ENCODE results near the gene CD151.

Gene CD151

DNA sequence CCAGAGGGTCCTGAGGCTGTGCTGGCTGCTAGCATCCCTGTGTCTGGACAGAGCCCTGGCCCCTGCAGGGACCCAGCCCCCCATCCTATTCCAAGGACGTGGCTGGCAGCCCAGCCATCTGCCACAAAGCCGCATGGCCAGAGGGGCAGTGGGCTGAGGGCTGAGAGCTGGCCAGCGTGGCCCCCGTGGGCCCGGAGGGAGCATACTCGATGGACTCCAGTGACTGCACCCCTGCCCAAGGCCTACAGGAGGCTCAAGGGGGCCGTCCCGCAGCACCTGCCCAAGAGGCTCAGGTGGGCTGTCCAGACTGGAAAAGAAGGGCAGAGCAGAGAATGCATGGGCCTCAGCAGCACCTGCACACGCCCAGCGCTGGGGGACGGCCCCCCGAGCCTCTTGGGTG, 23.0 kb downstream of the CD151 start:
- no peak for DNase-seq (ENCODE audit: low read depth)
- no peak overlapping the region for H3K4me3 ChIP-seq (ENCODE audit: control insufficient read depth, low read depth, low read length)
- TF ChIP-seq, protein P1, sequence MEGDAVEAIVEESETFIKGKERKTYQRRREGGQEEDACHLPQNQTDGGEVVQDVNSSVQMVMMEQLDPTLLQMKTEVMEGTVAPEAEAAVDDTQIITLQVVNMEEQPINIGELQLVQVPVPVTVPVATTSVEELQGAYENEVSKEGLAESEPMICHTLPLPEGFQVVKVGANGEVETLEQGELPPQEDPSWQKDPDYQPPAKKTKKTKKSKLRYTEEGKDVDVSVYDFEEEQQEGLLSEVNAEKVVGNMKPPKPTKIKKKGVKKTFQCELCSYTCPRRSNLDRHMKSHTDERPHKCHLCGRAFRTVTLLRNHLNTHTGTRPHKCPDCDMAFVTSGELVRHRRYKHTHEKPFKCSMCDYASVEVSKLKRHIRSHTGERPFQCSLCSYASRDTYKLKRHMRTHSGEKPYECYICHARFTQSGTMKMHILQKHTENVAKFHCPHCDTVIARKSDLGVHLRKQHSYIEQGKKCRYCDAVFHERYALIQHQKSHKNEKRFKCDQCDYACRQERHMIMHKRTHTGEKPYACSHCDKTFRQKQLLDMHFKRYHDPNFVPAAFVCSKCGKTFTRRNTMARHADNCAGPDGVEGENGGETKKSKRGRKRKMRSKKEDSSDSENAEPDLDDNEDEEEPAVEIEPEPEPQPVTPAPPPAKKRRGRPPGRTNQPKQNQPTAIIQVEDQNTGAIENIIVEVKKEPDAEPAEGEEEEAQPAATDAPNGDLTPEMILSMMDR (conservative IDR thresholded peaks at IDR 0.05; ENCODE audit: control insufficient read depth, insufficient read depth, low read depth, low read length) = no peak

DNA sequence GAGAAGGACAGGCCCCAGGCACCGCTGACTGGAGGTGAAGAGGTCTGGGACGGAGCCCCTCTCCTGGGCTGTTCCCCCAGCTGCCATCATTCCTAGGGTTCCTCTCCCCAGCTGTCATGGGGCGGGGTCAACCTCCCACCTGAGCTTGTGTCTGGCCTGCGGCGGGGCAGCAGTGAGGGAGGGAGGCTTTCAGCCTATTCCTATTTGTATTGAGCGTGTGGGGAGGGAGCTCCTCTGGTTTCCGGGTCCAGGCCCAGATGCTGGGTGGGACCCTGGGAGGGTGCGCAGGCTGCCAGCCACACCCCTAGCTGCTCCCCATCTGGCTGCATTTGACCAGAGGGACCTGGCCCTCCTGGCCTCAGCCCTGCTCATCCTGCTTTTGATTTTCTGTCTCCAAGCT, 23.6 kb downstream of the CD151 start:
- no peak overlapping the region for H3K4me3 ChIP-seq (ENCODE audit: control insufficient read depth, low read depth, low read length)
- TF ChIP-seq, protein P1 (conservative IDR thresholded peaks at IDR 0.05; ENCODE audit: control insufficient read depth, insufficient read depth, low read depth, low read length) = no peak
- no peak for DNase-seq (ENCODE audit: low read depth)

DNA sequence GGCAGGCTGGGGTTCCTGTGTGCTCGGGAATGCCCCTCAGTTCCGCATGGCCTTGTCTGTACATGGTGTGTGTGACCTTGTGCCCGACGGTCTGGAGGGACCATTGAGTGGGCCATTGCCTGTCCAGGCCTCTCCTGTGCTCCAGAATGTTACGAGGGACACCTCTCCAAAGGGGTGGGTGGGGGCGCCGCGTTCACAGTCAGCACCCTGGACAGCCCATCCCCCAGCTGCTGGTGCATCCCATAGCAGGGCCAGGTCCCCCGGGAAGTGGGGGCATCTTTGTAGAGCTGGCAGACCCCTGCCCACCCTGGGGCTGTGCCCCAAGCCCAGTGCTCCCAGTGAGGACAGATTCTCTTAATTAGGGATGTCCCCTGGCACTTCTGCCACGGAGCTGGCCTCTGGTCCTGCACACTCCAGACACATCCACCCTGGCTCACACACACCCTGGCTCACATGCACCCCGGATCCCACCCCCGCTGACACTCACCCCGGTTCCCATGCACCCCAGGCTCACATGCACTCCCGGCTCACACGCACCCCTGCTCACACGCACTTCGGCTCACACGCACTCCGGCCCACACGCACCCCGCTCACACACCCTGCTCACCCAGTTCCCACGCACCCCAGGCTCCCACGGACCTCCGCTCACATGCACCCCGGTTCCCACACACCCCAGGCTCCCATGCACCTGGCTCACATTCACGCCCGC, 25.5 kb downstream of the CD151 start:
- DNase-seq (ENCODE audit: low read depth) = no peak
- TF ChIP-seq, protein P1 (conservative IDR thresholded peaks at IDR 0.05; ENCODE audit: control insufficient read depth, insufficient read depth, low read depth, low read length) = no peak
- no peak overlapping the region for H3K4me3 ChIP-seq (ENCODE audit: control insufficient read depth, low read depth, low read length)

DNA sequence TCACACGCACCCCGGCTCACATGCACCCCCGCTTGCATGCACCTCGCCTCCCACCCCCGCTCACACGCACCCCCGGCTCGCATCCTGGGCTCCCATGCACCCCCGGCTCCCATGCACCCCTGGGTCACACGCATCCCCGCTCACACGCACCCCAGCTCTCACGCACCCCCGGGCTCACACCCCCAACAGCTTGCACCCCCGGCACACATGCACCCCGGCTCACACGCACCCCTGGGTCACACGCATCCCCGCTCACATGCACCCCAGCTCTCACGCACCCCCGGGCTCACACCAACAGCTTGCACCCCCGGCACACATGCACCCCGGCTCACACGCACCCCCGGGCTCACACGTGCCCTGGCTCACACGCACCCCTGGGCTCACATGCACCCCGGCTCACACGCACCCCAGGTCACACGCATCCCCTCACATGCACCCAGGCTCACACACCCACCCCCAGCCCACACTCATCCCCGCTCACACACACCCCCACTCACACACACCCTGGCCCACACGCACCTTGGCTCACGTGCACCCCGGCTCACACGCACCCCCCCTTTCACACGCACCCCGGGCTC, 26.1 kb downstream of the CD151 start:
- no peak for DNase-seq (ENCODE audit: low read depth)
- no peak overlapping the region for H3K4me3 ChIP-seq (ENCODE audit: control insufficient read depth, low read depth, low read length)
- TF ChIP-seq, protein P1 (conservative IDR thresholded peaks at IDR 0.05; ENCODE audit: control insufficient read depth, insufficient read depth, low read depth, low read length) = no peak

DNA sequence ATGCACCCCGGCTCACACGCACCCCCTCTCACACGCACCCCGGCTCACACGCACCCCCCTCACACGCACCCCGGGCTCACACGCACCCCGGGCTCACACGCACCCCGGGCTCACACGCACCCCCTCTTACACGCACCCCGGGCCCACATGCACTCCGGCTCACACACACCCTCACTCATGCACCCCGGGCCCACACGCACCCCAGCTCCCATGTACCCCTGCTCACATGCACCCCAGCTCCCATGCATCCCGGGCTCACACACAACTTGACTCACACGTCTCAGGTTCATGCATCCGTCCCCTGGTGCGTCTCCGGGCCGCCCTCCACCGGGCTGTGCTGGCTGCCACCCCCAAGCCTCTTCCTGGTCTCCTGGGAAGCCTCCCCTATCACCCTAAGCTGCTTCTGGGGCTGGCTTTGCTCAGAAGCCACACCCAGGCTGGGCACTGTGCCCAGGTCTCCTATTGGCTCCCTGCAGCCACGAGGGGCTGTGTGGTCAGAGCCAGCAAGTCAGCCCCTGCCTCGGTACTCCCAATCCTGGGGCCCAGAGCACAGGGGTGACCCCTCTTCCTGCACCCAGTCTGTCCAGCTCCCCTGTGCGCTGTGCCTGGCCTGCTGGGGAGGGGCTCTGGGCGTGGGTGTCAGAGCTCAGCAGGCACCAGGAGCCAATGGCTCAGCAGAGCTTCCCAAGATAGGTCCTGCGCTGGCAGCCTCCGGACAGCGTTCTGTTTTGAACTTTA, 26.8 kb downstream of the CD151 start:
- TF ChIP-seq, protein P1 (conservative IDR thresholded peaks at IDR 0.05; ENCODE audit: control insufficient read depth, insufficient read depth, low read depth, low read length) = no peak
- peak overlapping the region; percentile 10 for H3K4me3 ChIP-seq (ENCODE audit: control insufficient read depth, low read depth, low read length)
- DNase-seq (ENCODE audit: low read depth) = peak; percentile 90

DNA sequence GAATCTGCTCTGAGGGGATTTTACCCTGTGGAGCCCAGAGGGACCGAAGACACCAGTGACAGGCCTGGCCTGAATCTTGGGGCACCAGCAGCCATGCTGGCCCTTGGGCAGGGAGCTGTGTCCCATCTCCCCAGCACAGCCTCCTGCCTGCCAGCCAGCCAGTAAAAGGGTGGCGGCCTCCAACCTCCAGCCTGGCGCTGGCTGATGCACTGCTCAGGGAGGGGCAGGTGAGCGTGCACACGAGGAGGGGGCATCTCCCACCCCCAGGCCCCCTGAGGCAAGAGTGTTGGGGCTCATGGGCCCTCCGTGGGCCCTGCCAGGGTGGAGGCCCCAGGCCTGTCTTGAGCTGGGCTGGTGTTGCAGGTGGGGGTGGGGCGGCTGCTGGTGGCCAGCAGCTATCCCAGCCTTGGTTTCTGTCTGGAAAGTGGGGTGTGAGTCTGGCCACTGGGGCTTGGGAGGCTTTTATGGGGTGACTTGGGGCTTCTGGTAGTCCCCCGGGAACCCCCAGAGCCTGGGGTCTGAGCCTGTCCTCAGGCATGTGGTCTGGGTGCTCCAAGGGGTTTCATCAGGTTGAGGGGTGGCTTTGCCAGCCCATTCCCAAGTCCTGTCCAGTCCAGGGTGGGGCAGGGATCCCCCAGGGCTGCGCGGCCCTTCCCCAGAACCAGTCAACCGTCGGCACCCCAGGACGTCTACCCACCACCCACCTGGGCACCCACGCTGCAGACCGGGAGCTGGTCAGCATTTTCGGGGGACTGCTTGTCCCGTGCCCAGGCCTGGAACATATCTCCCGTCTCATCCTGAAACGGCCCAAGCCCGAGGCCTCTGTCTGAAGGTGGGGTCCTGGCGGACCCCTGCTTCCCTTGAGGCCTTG, 27.7 kb downstream of the CD151 start:
- H3K4me3 ChIP-seq (ENCODE audit: control insufficient read depth, low read depth, low read length) = no peak overlapping the region
- TF ChIP-seq, protein P1 (conservative IDR thresholded peaks at IDR 0.05; ENCODE audit: control insufficient read depth, insufficient read depth, low read depth, low read length) = no peak
- DNase-seq (ENCODE audit: low read depth) = no peak
